Transverse colon (tissue), 4 donors: Measurements from ENCODE around the gene NUMB. TPM values are rescaled to one million over a fixed set of nuclear protein-coding genes. Genes with fewer than 3 reads are reported as not detected.

Source experiments
- DNase-seq: peaks from one replicate; pipeline ENCODE4 v3.0.0-alpha.2; 2019
- H3K27ac ChIP-seq, 4 donors: fragments of 200-600 bp; sonication (generic); 2 replicates each; pipeline ENCODE4 v1.5.1; 2016 to 2018; ENCODE audit warnings: inconsistent platforms in 4 of 4
- H3K27me3 ChIP-seq: fragments of 200-600 bp; sonication (generic); 2 replicates; pipeline ENCODE4 v1.5.1; 2017; ENCODE audit warnings: inconsistent platforms
- H3K36me3 ChIP-seq, 4 donors: fragments of 200-600 bp; sonication (generic); 2 replicates each; pipeline ENCODE4 v1.5.1; 2017 to 2019; ENCODE audit warnings: inconsistent platforms in 4 of 4
- H3K4me1 ChIP-seq, 4 donors: fragments of 200-600 bp; sonication (generic); 2 replicates each; pipeline ENCODE4 v1.5.1; 2017 to 2020; ENCODE audit warnings: inconsistent platforms in 4 of 4
- H3K4me3 ChIP-seq, 4 donors: fragments of 200-600 bp; sonication (generic); 1 replicate in 1 of 4; 2 replicates in 3 of 4; pipeline versions ENCODE4 v1.5.1 to v1.6.1; 2017 to 2019; ENCODE audit warnings: inconsistent platforms in 4 of 4
- H3K9me3 ChIP-seq, 2 donors: fragments of 200-600 bp; sonication (generic); 2 replicates each; pipeline ENCODE4 v1.5.1; 2017 to 2019; ENCODE audit warnings: inconsistent platforms in 2 of 2
- CTCF ChIP-seq, 5 experiments: fragments of 200-600 bp in 3 of 5; fragments of 450-650 bp in 2 of 5; sonication (generic) in 3 of 5; IDR thresholded peaks; 1 replicate in 2 of 5; 2 replicates in 3 of 5; pipeline ENCODE4 v1.5.1; 2016 to 2017; ENCODE audit warnings: antibody characterized with exemption in 5 of 5, inconsistent platforms in 3 of 5, mild to moderate bottlenecking in 2 of 5, moderate library complexity in 1 of 5
- EP300 ChIP-seq: sonication (generic); formaldehyde crosslinking; IDR thresholded peaks from one replicate; pipeline ENCODE4 v1.6.1; 2017; ENCODE audit warnings: antibody characterized with exemption, low read depth
- POLR2A ChIP-seq: fragments of 450-650 bp; IDR thresholded peaks from one replicate; pipeline ENCODE4 v1.6.1; 2016; ENCODE audit warnings: antibody characterized with exemption, mild to moderate bottlenecking, moderate library complexity
- POLR2AphosphoS5 ChIP-seq, 3 donors: sonication (generic); formaldehyde crosslinking; IDR thresholded peaks; one replicate each; pipeline ENCODE4 v1.6.1; 2016; ENCODE audit warnings: antibody characterized with exemption in 3 of 3
- WGBS, 2 donors: methylation state at CpG; one replicate each; pipeline ENCODE4 v1.1.5; 2018; ENCODE audit warnings: low coverage in 1 of 2; 5-methylcytosine and 5-hydroxymethylcytosine counted together
- in situ Hi-C, 4 donors: fragments of 200-750 bp; cut with MboI; loops; one replicate each; pipeline versions ENCODE4 v1.15.0 to v1.15.1; 2017; ENCODE audit warnings: low sequenced_read_pairs in 3 of 4, low pct_ligation_motif_present in 1 of 4, low pct_unique_long_range_greater_than_20kb in 1 of 4
- intact Hi-C: fragments of 100-400 bp; cut with DNase I; formaldehyde crosslinking; loops from one replicate; pipeline ENCODE4 v1.15.1; 2023; ENCODE audit warnings: low total_unique reads
- total RNA-seq, 4 donors: library from RNA; depleted of rRNA; stranded (reverse); fragments of >200 nt; gene quantifications; one replicate each; pipeline ENCODE4 v1.1.0, GENCODE V29; 2016

The NUMB gene
- total RNA-seq, 4 donors from 2014 or later: 64.7 to 117 (median 103) TPM

GRCh38 chr14:73460691-73461127 lies 2.4 kb upstream of the NUMB start:
- TF ChIP-seq EP300 (no peak), POLR2A (no peak), POLR2AphosphoS5 (IDR thresholded peaks at IDR 0.05) (no peak), CTCF (IDR thresholded peaks at IDR 0.05) (no peak)
- Histone ChIP-seq H3K27ac (peak overlapping the region; percentile 75 to 87 (median 86)), H3K9me3 (no peaks in the 10 kb centered on the region), H3K27me3 (no peaks in the 10 kb centered on the region), H3K4me1 (peaks cover 7 to 84% (median 73%) of the 10 kb centered on the region in 4 donors), H3K36me3 (no peaks in the 10 kb centered on the region), H3K4me3 (no peak overlapping the region)
- in situ Hi-C loops: loop anchor here in 1 of 4 donors (10.0 kb wide), 1 partner anchor 166 kb away; no protein-coding TSS in a partner anchor
- WGBS, 2 donors: 39 to 60% methylated on average over 1 to 2 of the region's 2 CpGs
- no peak for DNase-seq
- intact Hi-C loops: no loop called here

GRCh38 chr14:73459959-73460358 lies 1.6 kb upstream of the NUMB start:
- Histone ChIP-seq H3K9me3 (no peaks in the 10 kb centered on the region), H3K27me3 (no peaks in the 10 kb centered on the region), H3K4me1 (peaks cover 7 to 84% (median 73%) of the 10 kb centered on the region in 4 donors), H3K27ac (peak overlapping the region; percentile 75 to 87 (median 86)), H3K36me3 (no peaks in the 10 kb centered on the region), H3K4me3 (no peak overlapping the region)
- no peak for TF ChIP-seq CTCF (IDR thresholded peaks at IDR 0.05)
- no peak for TF ChIP-seq POLR2AphosphoS5 (IDR thresholded peaks at IDR 0.05)
- TF ChIP-seq POLR2A: no peak
- TF ChIP-seq EP300: no peak
- intact Hi-C loops (no loop called here), in situ Hi-C loops (loop anchor here in 1 of 4 donors (10.0 kb wide), 1 partner anchor 165 kb away; no protein-coding TSS in a partner anchor)
- 67 to 85% methylated on average over 3 to 4 of the region's 4 CpGs for WGBS, 2 donors
- no peak for DNase-seq

DNA sequence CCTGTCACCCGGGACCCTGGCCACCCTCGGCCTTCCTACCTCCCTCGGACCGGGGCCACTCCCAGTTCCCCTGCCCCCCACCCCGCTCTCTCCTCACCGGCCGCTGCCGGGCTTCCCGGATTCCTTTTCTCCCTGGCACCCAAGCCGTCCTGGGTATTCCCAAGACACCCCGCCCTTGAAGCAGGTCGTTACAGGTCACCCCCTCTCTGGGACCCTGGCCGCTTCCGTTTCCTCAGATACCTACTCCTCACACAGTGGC lies 493 bp downstream of the NUMB start:
- peak; percentile 58 for DNase-seq
- Histone ChIP-seq H3K27me3 (no peaks in the 10 kb centered on the region), H3K27ac (peak overlapping the region; percentile 89 to 98 (median 94)), H3K4me1 (peaks cover 4 to 81% (median 59%) of the 10 kb centered on the region in 4 donors), H3K4me3 (peak overlapping the region; percentile 74 to 98 (median 92)), H3K36me3 (no peaks in the 10 kb centered on the region), H3K9me3 (no peaks in the 10 kb centered on the region)
- 0% methylated on average over 14 of the region's 14 CpGs; no CpG with 5 or more reads in 1 of the 2 donors for WGBS, 2 donors
- no peak for TF ChIP-seq POLR2A
- TF ChIP-seq CTCF (IDR thresholded peaks at IDR 0.05): no peak
- TF ChIP-seq POLR2AphosphoS5 (IDR thresholded peaks at IDR 0.05): no peak
- no peak for TF ChIP-seq EP300
- in situ Hi-C loops (no loop called here), intact Hi-C loops (no loop called here)

- H3K27ac ChIP-seq: peak overlapping the region; percentile 89 to 98 (median 94)
- peaks cover 4 to 79% (median 58%) of the 10 kb centered on the region in 4 donors for H3K4me1 ChIP-seq
- WGBS, 2 donors: 0 to 1% methylated on average over 2 to 24 of the region's 24 CpGs
- no peaks in the 10 kb centered on the region for H3K9me3 ChIP-seq
- DNase-seq: no peak
- in situ Hi-C loops (no loop called here), intact Hi-C loops (no loop called here)
- TF ChIP-seq CTCF (IDR thresholded peaks at IDR 0.05) (no peak), POLR2AphosphoS5 (IDR thresholded peaks at IDR 0.05) (no peak), POLR2A (no peak), EP300 (no peak)
- no peaks in the 10 kb centered on the region for H3K27me3 ChIP-seq
- no peaks in the 10 kb centered on the region for H3K36me3 ChIP-seq
- H3K4me3 ChIP-seq: peak overlapping the region; percentile 74 to 98 (median 92)
Observed at GRCh38 chr14:73457041-73457923, 1.1 kb downstream of the NUMB start.
